ENCODE data around the gene R3HDM1. TPM values are rescaled to one million over a fixed set of nuclear protein-coding genes. Genes with fewer than 3 reads are reported as not detected.
"Not testable (repeated sequence)": the region's sequence is repeated elsewhere in the genome, so short reads cannot be mapped to it uniquely, and the experiment has no call there.

The R3HDM1 gene
- total RNA-seq (2014; rRNA removed; shearing (Covaris generic)), result 15.1 and 16.6 TPM in 2 replicates

DNA sequence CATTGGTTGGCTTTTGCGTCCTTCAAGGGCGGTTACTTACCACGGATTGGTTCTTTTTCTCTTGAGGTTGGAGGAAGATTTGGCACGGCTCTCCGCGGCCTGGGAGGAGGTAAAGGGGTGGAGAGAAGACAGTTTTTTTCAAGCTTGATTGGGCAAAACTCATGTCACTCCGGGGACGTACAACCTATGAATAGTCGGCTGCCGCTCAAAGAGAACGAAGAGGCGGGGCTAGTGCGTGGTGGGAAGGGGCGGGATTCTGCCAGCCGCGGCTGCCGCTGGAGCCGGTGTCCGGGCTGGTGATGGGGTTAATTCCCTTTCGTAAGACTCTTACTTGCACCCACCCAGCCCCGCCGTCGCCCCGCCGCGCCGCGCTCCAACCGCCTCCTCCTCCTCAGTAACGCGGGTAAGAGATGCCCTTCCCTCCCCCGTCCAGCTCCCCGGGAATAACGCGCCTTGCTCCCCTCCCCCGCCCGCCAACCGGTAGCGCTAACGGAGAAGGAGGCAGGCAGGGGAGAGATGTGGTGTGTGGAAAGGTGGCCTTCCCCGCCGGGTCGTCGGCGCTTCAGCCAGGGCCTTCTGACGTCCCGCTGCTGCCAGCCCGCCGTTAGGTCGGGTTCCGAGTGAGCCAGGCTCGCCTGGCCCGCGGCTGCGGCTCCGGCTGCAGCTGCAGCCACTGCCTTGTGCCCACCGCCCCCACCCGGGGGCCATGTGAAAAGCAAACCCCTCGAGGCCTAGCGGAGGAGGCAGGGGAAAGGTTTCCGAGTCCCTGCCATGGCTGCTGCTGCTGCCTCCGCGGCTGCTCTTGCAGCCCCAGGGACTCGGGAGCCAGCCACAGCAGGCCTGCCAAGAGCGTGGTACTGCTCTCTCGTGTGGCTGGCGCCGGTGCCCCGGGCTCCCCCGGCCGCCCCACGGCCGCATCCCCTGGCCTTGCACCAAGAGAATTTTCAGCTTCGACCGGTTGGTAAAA lies at the start of gene R3HDM1:
Gene R3HDM1 (plus strand): TSS at position 254 of the 967 bp plus-strand sequence. CDS start 73,362 bp downstream, outside the sequence.
- DNase-seq (ENCODE audit: low spot score), result peak; percentile 100
- in situ Hi-C loops (cut with HindIII; ENCODE audit: low sequenced_read_pairs), result no loop called here

DNA sequence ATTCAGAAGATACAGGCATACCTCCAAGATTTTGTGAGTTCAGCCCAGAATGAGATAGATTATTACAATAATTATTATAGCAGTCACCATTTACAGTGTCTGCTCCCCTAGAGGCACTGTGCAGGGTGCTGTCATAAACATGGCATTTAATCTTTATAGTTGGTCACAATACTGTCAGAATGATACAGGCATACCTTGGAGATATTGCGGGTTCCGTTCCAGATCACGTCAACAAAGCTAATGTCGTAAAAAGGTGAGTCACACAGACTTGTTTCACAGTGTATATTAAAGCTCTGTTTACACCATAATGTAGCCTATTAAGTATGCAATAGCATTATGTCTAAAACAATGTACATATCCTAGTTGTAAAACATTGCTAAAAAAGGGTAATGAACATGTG lies 45.8 kb upstream of the R3HDM1 start:
- no peak for DNase-seq (ENCODE audit: low spot score)
- in situ Hi-C loops (cut with HindIII; ENCODE audit: low sequenced_read_pairs), result no loop called here

DNA sequence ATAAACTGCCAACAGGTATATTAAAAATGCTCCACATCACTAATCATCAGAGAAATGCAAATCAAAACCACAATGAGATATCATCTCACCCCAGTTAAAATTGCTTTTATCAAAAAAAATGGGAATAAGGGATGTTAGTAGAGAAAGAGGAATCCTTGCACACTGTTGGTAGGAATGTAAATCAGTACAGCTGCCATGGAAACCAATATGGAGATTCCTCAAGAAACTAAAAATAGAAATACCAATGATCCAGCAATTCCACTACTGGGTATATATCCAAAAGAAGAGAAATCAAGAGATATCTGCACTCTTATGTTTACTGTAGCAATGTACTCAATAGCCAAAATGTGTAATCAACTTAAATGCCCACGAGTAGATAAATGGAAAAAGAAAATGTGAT lies 40.9 kb upstream of the R3HDM1 start:
- no peak for DNase-seq (ENCODE audit: low spot score)
- in situ Hi-C loops (cut with HindIII; ENCODE audit: low sequenced_read_pairs), result no loop called here

- DNase-seq (ENCODE audit: low spot score), result no peak
- in situ Hi-C loops (cut with HindIII; ENCODE audit: low sequenced_read_pairs), result no loop called here
These were observed 36.8 kb upstream of the R3HDM1 start for GRCh38 chr2:135494503-135494902.

GRCh38 chr2:135494917-135495316 lies 36.4 kb upstream of the R3HDM1 start:
- DNase-seq (ENCODE audit: low spot score), result no peak
- in situ Hi-C loops (cut with HindIII; ENCODE audit: low sequenced_read_pairs), result no loop called here

DNA sequence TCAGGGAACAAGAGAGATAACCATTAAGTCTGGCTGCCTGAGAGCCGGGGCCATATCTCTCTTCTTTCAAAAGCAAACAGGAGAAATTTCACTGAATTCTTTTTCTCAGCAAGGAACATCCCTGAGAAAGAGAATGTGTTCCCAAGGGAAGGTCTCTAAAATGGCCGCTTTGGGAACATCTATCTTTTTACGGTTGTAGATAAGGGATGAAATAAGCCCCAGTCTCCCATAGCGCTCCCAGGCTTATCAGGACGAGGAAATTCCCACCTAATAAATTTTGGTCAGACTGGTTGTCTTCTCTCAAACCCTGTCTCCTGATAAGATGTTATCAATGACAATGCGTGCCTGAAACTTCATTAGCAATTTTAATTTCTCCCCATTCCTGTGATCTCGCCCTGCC lies 32.7 kb upstream of the R3HDM1 start:
- in situ Hi-C loops (cut with HindIII; ENCODE audit: low sequenced_read_pairs); DNase-seq (ENCODE audit: low spot score): not testable (repeated sequence)

DNA sequence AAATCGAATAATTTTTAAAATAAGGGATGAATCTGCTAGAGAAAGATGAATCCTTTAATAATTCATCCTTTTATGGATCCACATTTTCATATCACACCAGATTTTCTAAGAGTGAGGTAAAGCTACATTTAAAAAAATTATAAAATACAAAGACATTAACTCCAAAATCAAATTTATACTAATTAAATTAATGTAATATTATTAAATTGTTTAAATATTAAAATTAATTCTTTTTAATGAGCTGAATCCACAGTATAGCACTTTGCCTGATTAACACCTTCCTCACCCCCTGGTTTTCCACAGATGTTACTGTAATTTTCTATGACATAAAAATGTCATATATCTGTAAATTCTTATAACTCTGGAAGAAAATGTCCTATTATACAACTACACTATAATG lies 26.5 kb upstream of the R3HDM1 start:
- in situ Hi-C loops (cut with HindIII; ENCODE audit: low sequenced_read_pairs), result no loop called here
- no peak for DNase-seq (ENCODE audit: low spot score)

DNA sequence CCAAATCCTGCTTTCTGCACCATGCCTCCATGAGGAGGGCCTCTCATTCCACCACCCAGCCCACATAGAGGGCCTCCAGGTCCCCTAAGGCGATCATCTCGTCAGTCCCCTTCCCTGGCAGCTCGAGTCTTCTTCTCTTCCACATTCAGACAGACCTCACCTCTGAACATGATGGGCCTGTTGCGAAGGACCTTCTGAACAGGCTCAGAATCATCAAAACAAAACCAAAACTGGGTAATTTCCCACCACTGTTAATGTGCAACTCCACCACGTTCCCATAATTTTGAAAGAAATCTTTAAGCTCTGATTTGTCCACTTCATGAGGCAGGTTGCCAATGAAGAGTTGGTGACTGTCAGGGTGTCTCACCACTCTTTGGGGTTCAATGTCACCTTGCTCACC lies 20.7 kb upstream of the R3HDM1 start:
- in situ Hi-C loops (cut with HindIII; ENCODE audit: low sequenced_read_pairs), result no loop called here
- no peak for DNase-seq (ENCODE audit: low spot score)

DNA sequence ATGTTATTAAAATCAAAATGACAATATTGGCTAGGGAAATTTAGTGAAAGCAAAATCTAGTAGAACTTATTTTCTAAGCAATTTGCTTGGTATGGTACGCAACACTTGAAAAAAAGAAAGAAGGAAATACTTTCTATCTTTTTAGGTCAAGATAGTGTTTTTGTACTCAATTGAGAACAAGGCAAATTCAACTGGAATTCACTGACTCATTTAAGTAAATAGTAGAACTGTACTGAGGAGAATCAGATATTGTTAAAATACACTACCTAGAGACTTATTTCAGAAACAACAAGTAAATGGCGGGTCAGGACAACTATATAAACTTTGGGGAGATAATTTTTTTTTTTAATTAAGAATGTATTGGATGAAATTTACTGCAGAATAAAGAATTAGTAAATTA lies 19.2 kb upstream of the R3HDM1 start:
- DNase-seq (ENCODE audit: low spot score), result no peak
- in situ Hi-C loops (cut with HindIII; ENCODE audit: low sequenced_read_pairs), result no loop called here

GRCh38 chr2:135525786-135526185 lies 5.5 kb upstream of the R3HDM1 start:
- DNase-seq (ENCODE audit: low spot score), result no peak
- in situ Hi-C loops (cut with HindIII; ENCODE audit: low sequenced_read_pairs), result no loop called here

DNA sequence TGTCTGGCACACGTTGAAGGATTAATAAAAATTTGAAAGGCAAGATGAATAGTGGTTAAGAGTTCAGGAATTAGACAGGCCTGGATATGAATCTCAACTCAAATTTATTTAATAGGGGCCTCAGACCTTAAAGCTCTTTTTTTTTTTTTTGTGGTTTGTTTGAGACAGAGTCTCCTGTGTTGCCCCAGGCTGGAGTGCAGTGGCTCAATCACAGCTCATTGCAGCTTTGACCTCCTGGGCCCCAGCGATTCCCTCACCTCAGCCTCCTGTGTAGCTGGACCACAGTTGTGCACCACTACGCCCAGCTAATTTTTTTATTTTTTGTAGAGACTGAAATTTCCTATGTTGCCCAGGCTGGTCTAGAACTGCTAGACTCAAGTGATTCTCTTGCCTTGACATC lies 3.3 kb upstream of the R3HDM1 start:
- in situ Hi-C loops (cut with HindIII; ENCODE audit: low sequenced_read_pairs), result no loop called here
- no peak for DNase-seq (ENCODE audit: low spot score)

- peak; percentile 100 for DNase-seq (ENCODE audit: low spot score)
- in situ Hi-C loops (cut with HindIII; ENCODE audit: low sequenced_read_pairs), result no loop called here
These were observed 712 bp upstream of the R3HDM1 start, which contains the start of gene ZRANB3 for GRCh38 chr2:135530313-135531230. Gene ZRANB3 (minus strand): TSS chr2:135531218.

GRCh38 chr2:135532581-135532980 lies 1.3 kb downstream of the R3HDM1 start:
- no peak for DNase-seq (ENCODE audit: low spot score)
- in situ Hi-C loops (cut with HindIII; ENCODE audit: low sequenced_read_pairs), result no loop called here

- DNase-seq (ENCODE audit: low spot score); in situ Hi-C loops (cut with HindIII; ENCODE audit: low sequenced_read_pairs): not testable (repeated sequence)
These were observed 2.3 kb downstream of the R3HDM1 start for GRCh38 chr2:135533545-135533944.

DNA sequence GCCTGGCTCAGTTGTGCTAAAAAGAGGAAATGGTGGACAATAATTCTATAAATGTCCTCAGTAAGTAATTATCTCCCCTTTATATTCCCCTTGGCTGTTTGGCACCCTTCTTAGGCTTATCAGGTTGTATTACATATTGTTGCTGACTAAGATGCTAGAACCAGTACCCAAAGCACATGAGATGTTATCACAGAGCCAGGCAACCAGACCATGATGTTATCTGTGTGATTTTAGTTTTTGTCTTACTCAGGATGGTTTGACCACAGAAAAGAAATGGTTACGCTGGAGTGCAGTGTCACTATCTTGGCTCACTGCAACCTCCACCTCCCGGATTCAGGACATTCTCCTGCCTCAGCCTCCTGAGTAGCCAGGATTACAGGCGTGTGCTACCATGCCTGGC lies 15.2 kb downstream of the R3HDM1 start:
- in situ Hi-C loops (cut with HindIII; ENCODE audit: low sequenced_read_pairs), result no loop called here
- no peak for DNase-seq (ENCODE audit: low spot score)

GRCh38 chr2:135547311-135547710 lies 16.0 kb downstream of the R3HDM1 start:
- in situ Hi-C loops (cut with HindIII; ENCODE audit: low sequenced_read_pairs), result no loop called here
- DNase-seq (ENCODE audit: low spot score), result no peak

DNA sequence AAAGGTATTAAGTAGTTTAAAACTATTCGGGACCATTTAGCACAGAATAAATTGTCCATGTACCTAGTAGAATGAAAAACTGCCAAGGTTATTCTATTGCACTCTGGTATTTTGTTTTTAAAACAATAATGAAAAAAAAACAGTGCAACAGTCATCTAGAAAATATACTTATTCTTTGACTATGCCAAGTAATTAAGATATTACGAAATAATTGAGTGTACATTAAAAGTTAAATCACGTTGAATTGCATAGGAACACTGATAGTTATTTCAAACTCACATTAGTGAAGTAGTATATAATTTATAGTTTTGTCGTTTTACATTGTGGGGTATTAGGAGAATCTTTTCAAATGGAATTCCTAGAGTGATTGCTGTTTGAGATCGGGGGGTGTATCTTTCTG lies 20.1 kb downstream of the R3HDM1 start:
- no peak for DNase-seq (ENCODE audit: low spot score)
- in situ Hi-C loops (cut with HindIII; ENCODE audit: low sequenced_read_pairs), result no loop called here

GRCh38 chr2:135552887-135553286 lies 21.6 kb downstream of the R3HDM1 start:
- in situ Hi-C loops (cut with HindIII; ENCODE audit: low sequenced_read_pairs), result no loop called here

DNA sequence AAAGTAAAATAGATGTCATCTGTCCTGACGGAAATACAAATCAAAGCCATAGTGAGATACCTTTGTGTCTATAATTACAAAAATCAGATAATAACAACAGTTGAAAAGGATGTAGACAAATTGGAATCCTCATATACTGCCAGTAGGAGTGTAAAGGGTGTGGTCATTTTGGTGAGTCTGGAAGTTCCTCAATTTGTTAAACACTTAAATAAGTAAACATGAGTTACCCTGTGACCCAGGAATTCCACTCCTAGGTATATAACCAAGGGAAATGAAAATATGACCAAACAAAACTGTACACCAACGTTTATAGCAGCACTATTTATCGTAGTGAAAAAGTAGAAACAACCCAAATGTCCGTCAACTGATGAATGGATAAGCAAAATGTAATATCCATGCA lies 24.0 kb downstream of the R3HDM1 start:
- no peak for DNase-seq (ENCODE audit: low spot score)
- in situ Hi-C loops (cut with HindIII; ENCODE audit: low sequenced_read_pairs), result no loop called here

More at GRCh38 chr2:135552887-135553286, 21.6 kb downstream of the R3HDM1 start:
- no peak for DNase-seq (ENCODE audit: low spot score)

- in situ Hi-C loops (cut with HindIII; ENCODE audit: low sequenced_read_pairs), result no loop called here
- no peak for DNase-seq (ENCODE audit: low spot score)
These were observed 26.2 kb downstream of the R3HDM1 start for GRCh38 chr2:135557530-135557929.

Data from G401 (cell line).